Endothelial cell of umbilical vein (primary cell): Measurements from ENCODE around the gene NCR2.

Experiments
- CTCF ChIP-seq, 2 donors: IDR thresholded peaks; 1 replicate in 1 of 2; 2 replicates in 1 of 2; pipeline ENCODE4 v1.5.1; 2011; ENCODE audit warnings: low read length in 2 of 2, mild to moderate bottlenecking in 2 of 2, moderate library complexity in 2 of 2, control low read depth in 1 of 2, inconsistent platforms in 1 of 2, low read depth in 1 of 2; ENCODE audit not compliant: insufficient read depth in 1 of 2; ENCODE audit errors: extremely low read depth in 1 of 2
- JUN ChIP-seq: IDR thresholded peaks from 2 replicates; pipeline ENCODE4 v1.6.1; 2011; ENCODE audit warnings: borderline replicate concordance, low read depth; ENCODE audit not compliant: insufficient read length, insufficient read depth
- MAX ChIP-seq: IDR thresholded peaks from 2 replicates; pipeline ENCODE4 v1.6.1; 2011; ENCODE audit not compliant: insufficient read depth, insufficient read length
- MYC ChIP-seq: IDR thresholded peaks from one replicate; pipeline ENCODE4 v1.6.1; 2011; ENCODE audit warnings: mild to moderate bottlenecking, low read depth, low read length
- POLR2A ChIP-seq: IDR thresholded peaks from 2 replicates; pipeline ENCODE4 v1.6.1; 2012; ENCODE audit warnings: low read depth, mild to moderate bottlenecking, control low read depth, low read length
- POLR2AphosphoS5 ChIP-seq: IDR thresholded peaks from 2 replicates; pipeline ENCODE4 v1.6.1; 2012; ENCODE audit warnings: low read depth, mild to moderate bottlenecking, control low read depth, low read length, moderate library complexity; ENCODE audit not compliant: insufficient read depth

GRCh38 chr6:41289815-41290214 is 45.6 kb upstream of the NCR2 start:
- TF ChIP-seq CTCF (IDR thresholded peaks at IDR 0.05; ENCODE audit: extremely low read depth in 1 of 2, insufficient read depth in 1 of 2, low read depth in 1 of 2, low read length in 2 of 2) (no peak), MYC (no peak), POLR2AphosphoS5 (no peak), POLR2A (no peak), MAX (no peak), JUN (no peak)
